Suppressor macrophage treated with lipopolysaccharide for 1 hour (primary cell): ENCODE results near the gene DMTF1.
"Not testable (repeated sequence)": the region's sequence is repeated elsewhere in the genome, so short reads cannot be mapped to it uniquely, and the experiment has no call there.

Source experiments
- DNase-seq, 3 donors: peaks; one replicate each; pipeline ENCODE4 v3.0.0-alpha.2; 2020 to 2022

Gene DMTF1

DNA sequence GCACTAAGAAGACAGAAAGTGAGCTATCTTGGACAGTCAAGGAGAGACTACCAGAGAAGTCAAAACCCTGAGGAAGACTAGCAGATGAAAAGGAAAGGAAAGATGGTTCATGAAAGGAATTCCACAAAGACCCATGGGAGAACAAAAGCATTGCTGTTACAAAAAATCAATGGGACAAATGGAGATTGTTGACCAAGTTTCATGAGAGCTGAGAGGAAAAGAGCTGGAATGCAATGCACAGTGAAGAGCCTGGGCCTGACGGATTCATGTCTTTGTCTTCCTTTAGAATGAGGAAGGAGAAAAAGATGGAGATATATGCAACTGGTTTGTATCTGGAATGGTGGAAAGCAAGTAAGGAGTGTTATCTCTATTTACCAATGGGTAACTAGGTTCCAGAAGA is 50.0 kb downstream of the DMTF1 start:
- no peak for DNase-seq

- DNase-seq = no peak
Measured at GRCh38 chr7:87202705-87203104, 50.5 kb downstream of the DMTF1 start.

DNA sequence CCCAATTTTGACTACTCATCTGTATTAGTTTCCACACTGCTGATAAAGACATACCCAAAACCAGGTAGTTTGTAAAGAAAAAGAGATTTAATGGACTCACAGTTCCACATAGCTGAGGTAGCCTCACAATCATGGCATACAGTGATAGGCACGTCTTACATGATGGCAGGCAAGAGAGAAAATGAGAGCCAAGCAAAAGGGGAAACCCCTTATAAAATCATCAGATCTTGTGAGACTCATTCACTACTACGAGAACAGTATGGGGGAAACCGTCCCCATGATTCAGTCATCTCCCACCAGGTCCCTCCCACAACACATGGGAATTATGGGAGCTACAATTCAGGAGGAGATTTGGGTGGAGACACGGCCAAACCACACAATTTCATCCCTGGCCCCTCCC is 51.7 kb downstream of the DMTF1 start:
- peak in 2 of 3 donors; percentile 12 to 40 for DNase-seq

DNA sequence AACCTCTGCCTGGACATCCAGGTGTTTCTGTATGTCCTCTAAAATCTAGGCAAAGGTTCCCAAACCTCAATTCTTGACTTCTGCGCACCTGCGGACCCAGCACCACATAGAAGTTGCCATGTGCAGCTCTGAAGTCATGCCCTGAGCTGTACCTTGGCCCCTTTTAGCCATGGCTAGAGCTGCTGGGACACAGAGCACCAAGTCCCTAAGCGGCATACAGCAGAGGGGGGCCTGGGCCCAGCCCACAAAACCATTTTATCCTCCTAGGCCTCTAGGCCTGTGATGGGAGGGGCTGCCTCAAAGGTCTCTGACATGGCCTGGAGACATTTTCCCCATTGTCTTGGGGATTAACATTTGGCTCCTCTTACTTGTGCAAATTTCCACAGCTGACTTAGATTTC is 52.7 kb downstream of the DMTF1 start:
- DNase-seq = no peak

DNA sequence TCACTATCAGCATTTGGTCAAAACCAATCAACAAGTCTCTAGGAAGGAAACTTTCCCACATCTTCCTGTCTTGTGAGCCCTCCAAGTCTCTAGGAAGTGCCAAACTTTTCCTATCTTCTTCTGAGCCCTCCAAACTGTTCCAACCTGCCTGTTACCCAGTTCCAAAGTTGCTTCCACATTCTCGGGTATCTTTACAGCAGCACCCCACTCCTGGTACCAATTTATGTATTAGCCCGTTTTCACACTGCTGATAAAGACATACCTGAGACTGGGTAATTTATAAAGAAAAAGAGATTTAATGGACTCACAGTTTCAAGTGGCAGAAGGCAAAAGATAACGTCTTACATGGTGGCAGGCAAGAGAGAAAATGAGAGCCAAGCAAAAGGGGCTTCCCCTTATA is 53.4 kb downstream of the DMTF1 start:
- not testable (repeated sequence) for DNase-seq

DNA sequence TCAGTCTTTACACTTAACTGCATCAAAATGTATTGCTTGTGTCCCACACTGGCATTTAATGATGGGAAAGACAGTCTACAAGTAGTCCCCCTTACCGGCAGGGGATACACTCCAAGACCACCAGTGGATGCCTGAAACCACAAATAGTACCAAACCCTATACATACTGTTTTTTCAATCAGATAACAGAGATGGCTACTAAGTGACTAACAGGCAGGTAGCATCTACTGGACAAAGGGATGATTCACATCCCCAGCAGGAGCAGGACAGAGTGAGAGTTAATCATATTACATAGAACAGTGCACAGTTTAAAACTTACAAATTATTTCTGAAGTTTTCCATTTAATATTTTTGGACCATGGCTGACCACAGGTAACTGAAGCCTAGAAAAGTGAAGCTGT is 54.1 kb downstream of the DMTF1 start:
- no peak for DNase-seq

- no peak for DNase-seq
Measured at GRCh38 chr7:87209295-87209924, 57.2 kb downstream of the DMTF1 start.

GRCh38 chr7:87210506-87210905 is 58.3 kb downstream of the DMTF1 start:
- DNase-seq = no peak

GRCh38 chr7:87212498-87212897 is 60.2 kb downstream of the DMTF1 start:
- no peak for DNase-seq

DNA sequence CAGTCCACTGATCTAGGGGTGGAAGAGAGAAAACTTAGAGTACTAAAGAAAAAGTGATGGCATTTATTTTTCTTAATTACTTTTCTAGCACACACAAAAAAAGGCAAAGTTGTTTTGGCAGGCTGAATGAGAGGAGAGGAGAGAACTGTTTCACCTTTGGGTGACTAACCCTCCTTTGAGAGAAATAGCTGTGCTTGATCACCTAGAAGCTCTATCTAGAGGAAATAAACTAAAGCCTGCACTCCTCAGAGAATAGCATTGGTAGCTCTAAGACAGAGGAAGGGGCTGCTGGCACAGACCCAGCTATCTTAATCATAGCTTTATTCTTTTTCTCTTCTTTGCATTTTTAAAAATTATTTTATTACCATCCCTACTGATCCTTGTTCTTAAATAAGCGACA is 61.0 kb downstream of the DMTF1 start:
- no peak for DNase-seq

DNA sequence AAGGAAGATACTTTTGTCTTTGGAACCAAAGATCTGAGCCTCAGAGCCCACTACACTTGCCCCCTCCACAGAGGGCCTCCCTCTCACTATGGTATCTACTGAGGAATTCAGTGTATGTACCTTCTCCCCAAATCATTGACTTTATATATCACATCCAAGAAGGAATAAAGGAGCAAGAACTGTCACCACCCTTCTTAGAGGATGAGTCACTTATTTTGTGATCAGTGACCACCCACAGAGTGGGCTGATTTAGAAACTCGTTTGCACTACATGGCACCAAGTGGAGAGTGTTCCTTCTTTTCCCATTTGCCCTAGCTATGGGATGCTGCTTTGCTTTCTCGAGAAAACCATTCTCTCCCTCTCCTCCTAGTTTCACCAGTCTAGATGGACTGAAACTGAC is 61.6 kb downstream of the DMTF1 start:
- DNase-seq = peak; percentile 49 to 52 (median 51)

DNA sequence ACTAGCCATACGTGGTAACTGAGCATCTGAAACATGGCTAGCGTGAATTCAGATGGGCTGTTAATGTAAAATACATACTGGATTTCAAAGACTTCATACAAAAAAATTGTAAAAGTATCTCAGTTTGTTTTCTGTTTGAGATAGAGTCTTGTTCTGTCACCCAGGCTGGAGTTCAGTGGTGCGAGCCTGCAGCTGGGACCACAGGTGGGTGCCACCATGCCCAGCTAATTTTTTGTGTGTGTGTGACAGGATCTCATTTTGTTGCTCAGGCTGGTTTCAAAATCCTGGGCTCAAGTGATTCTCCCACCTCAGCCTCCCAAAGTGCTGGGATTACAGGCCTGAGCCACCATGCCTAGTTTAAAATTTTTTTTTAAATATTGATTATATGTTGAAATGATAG is 62.8 kb downstream of the DMTF1 start:
- no peak for DNase-seq

GRCh38 chr7:87216701-87217508 is 64.7 kb downstream of the DMTF1 start:
- peak in 2 of 3 donors; percentile 33 to 39 for DNase-seq

- no peak for DNase-seq
Measured at GRCh38 chr7:87217983-87218653, 65.9 kb downstream of the DMTF1 start.

- DNase-seq = peak; percentile 82 to 86 (median 83)
Measured at GRCh38 chr7:87218796-87219544, 66.7 kb downstream of the DMTF1 start.

DNA sequence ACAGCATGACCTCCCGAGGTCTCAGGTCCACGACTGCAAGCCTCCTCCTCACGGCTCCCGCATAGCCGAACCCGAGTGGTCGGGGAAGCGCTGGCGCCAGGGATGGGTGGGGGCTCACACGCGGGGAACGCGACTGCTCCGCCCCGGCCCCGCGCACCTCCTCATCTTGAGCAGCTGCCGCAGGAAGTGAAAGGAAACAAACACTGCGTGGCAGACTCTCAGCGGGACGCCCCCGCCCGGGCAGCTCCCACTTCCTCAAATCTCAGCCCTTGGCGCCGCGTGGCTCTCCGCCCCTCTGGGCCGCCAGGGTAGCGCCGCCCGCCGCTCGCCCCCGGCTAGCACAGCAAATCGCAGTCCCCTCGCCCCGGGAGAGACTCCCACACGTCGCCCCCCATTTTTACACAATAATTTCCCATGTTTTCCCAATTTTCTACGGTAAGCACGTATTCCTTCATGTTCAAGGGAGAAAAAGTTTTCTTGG is 67.3 kb downstream of the DMTF1 start, which contains the start of gene TMEM243:
Gene TMEM243, minus strand, starts transcription at position 188 of the 481 bp plus-strand sequence. CDS start 229 bp downstream, outside the sequence.
- DNase-seq = peak; percentile 94 to 96 (median 96)

GRCh38 chr7:87220026-87220733 is 67.9 kb downstream of the DMTF1 start:
- DNase-seq = peak; percentile 77 to 90 (median 85)

DNA sequence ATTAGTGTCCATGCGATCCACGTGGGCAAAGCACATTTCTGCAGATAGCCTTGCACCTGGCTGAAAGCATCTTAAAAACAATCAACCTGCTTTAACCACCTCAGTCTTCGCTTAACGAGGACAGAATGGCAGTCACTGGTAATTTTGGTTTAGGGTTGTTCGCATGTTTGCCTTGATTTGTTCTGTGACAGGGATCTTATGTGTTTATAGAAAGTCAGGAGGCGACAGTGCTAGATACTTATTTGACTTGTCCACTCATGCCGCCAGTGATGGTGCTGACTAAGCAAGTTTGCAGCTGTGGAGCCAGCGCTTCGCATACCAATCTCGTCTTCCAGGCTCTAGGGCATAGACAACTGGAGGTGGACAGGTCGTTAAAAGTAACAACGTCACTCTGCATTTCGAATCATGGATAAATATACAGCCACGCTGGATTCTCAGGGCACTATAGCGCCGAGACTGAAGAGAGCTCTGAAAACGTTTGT is 68.5 kb downstream of the DMTF1 start:
- DNase-seq = no peak

GRCh38 chr7:87223666-87224065 is 71.4 kb downstream of the DMTF1 start:
- DNase-seq = peak in 1 of 3 donors; percentile 10

DNA sequence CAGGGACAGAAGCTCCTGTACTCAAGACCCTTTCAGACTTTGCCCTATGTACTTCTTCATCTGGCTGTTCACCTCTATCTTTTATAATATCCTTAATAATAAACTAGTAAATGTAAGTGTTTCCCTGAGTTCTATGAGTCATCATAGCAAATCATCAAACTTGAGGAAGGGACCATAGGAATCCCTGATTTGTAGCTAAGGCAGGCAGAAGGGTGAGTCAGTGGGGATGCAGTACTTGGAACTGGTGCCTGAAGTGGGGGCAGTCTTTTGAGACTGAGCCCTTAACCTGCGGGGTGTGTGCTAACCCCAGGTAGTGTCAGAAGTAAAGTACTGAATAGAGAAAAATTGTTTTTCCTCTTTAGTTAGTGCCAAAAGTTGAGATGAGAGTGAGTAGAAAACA is 73.4 kb downstream of the DMTF1 start:
- DNase-seq = peak in 1 of 3 donors; percentile 34

DNA sequence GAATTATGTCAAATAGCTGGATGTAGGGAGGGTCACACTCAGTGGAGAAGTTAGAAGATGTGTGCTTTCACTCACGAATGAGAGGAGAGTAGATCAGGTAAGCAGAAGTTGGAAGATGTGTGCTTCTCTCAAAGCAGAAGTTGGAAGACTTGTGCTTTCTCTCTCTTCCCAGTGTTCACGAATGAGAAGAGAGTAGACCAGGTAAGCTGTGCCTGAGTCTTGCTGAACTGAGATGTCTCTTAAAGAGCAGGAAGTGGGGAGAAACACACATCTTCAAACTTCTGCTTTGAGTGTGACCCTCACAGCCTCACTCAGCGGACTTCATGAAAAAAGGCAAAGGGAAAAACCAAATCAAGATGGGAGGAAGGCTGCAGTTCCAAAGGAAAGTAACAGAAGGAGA is 74.2 kb downstream of the DMTF1 start:
- DNase-seq = no peak

DNA sequence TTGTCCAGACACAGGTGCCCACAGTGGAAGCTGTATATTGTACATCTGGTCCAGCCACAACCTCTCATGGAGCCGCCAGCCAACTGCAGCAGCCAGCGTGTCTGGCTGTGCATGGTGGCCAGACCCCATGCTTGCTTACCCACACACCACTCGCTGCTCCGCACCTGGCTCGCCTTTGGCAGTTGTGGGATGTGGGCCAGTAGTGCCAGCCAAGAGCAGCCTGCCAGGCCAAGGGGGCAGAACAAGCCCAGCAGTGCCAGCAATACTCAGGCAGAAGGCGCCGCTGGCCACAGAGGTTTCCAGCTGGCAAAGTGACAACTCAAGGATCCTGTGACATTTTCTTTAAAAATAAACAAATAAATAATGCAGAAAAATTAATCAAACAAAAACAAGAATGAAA is 79.0 kb downstream of the DMTF1 start:
- DNase-seq = no peak
